HepG2 (cell line): ENCODE measurements around the gene RTN1. TPM values are rescaled to one million over a fixed set of nuclear protein-coding genes. Genes with fewer than 3 reads are reported as not detected.

Experiments
- AHDC1 ChIP-seq: sonication (generic); formaldehyde crosslinking; IDR thresholded peaks from 2 replicates; pipeline ENCODE4 v1.5.1; 2020; ENCODE audit warnings: mild to moderate bottlenecking, missing genetic modification reagents, borderline replicate concordance
- CC2D1A ChIP-seq: sonication (generic); formaldehyde crosslinking; IDR thresholded peaks from 2 replicates; pipeline ENCODE4 v1.8.1; 2023; ENCODE audit warnings: mild to moderate bottlenecking, missing genetic modification reagents
- CENPBD1 ChIP-seq: sonication (generic); formaldehyde crosslinking; IDR thresholded peaks from 2 replicates; pipeline ENCODE4 v1.8.0; 2022; ENCODE audit warnings: missing genetic modification reagents, low read depth, mild to moderate bottlenecking, borderline replicate concordance
- CREM ChIP-seq, 2 experiments: sonication (generic) in 1 of 2; formaldehyde crosslinking in 1 of 2; IDR thresholded peaks; 2 replicates each; pipeline versions ENCODE4 v1.4.0 to v1.6.1; 2016 to 2020; ENCODE audit warnings: antibody characterized with exemption in 1 of 2, mild to moderate bottlenecking in 1 of 2, missing genetic modification reagents in 1 of 2
- ELF3 ChIP-seq: IDR thresholded peaks from 2 replicates; pipeline ENCODE4 v1.6.1; 2016; ENCODE audit warnings: missing genetic modification reagents, missing compliant biosample characterization
- FOXC1 ChIP-seq: sonication (generic); formaldehyde crosslinking; IDR thresholded peaks from 2 replicates; pipeline ENCODE4 v1.8.0; 2022; ENCODE audit warnings: mild to moderate bottlenecking, missing genetic modification reagents, borderline replicate concordance
- HNF4A ChIP-seq: sonication (generic); formaldehyde crosslinking; IDR thresholded peaks from 2 replicates; pipeline ENCODE4 v1.4.0; 2020; ENCODE audit warnings: missing genetic modification reagents
- MEF2D ChIP-seq: sonication (generic); formaldehyde crosslinking; IDR thresholded peaks from 2 replicates; pipeline ENCODE4 v1.5.1; 2020; ENCODE audit warnings: mild to moderate bottlenecking, missing genetic modification reagents
- NONO ChIP-seq, 2 experiments: fragments of 450-650 bp in 1 of 2; sonication (generic) in 1 of 2; formaldehyde crosslinking in 1 of 2; IDR thresholded peaks in 1 of 2; conservative IDR thresholded peaks in 1 of 2; 2 replicates each; pipeline versions ENCODE4 v1.6.1 to v1.8.0; 2017 to 2022; ENCODE audit warnings: mild to moderate bottlenecking in 1 of 2, missing genetic modification reagents in 1 of 2, moderate library complexity in 1 of 2
- RAD51 ChIP-seq: fragments of 450-650 bp; IDR thresholded peaks from 2 replicates; pipeline ENCODE4 v1.6.1; 2016; ENCODE audit warnings: borderline replicate concordance
- RERE ChIP-seq: IDR thresholded peaks from 2 replicates; pipeline ENCODE4 v1.6.1; 2016; ENCODE audit warnings: low read depth, missing genetic modification reagents, missing compliant biosample characterization
- SOX6 ChIP-seq, 2 experiments: fragments of 450-650 bp in 1 of 2; sonication (generic) in 1 of 2; formaldehyde crosslinking in 1 of 2; IDR thresholded peaks; 2 replicates each; pipeline versions ENCODE4 v1.4.0 to v1.6.1; 2017 to 2020; ENCODE audit warnings: antibody characterized with exemption in 1 of 2, mild to moderate bottlenecking in 1 of 2, missing genetic modification reagents in 1 of 2
- ZBTB7B ChIP-seq: sonication (generic); formaldehyde crosslinking; IDR thresholded peaks from 2 replicates; pipeline ENCODE4 v1.4.0; 2020; ENCODE audit warnings: missing genetic modification reagents
- ZNF543 ChIP-seq: sonication (generic); formaldehyde crosslinking; IDR thresholded peaks from 2 replicates; pipeline ENCODE4 v1.4.0; 2020; ENCODE audit warnings: mild to moderate bottlenecking, missing genetic modification reagents
- ZNF737 ChIP-seq: sonication (generic); formaldehyde crosslinking; IDR thresholded peaks from 2 replicates; pipeline ENCODE4 v1.5.0; 2020; ENCODE audit warnings: missing genetic modification reagents, mild to moderate bottlenecking, borderline replicate concordance
- ZNF784 ChIP-seq: sonication (generic); formaldehyde crosslinking; IDR thresholded peaks from 2 replicates; pipeline ENCODE4 v1.5.1; 2020; ENCODE audit warnings: missing genetic modification reagents, mild to moderate bottlenecking, borderline replicate concordance
- ZSCAN20 ChIP-seq: sonication (generic); formaldehyde crosslinking; IDR thresholded peaks from 2 replicates; pipeline ENCODE4 v1.4.0; 2020; ENCODE audit warnings: missing genetic modification reagents, mild to moderate bottlenecking, borderline replicate concordance
- polyA plus RNA-seq, 8 experiments: library from polyadenylated mRNA; depleted of rRNA in 3 of 8; stranded (reverse) in 7 of 8; unstranded in 1 of 8; fragments of >200 nt; fragmentation: Illumina TruSeq in 4 of 8; extraction: Trizol in 4 of 8; gene quantifications; 2 replicates each; pipeline versions ENCODE4 v1.2.1 to v1.2.3, GENCODE V29; 2011 to 2016; ENCODE audit warnings: low read depth in 4 of 8, missing spikeins in 1 of 8, mixed read lengths in 1 of 8; ENCODE audit not compliant: insufficient read depth in 1 of 8
- total RNA-seq, 5 experiments: library from RNA; depleted of rRNA; stranded (reverse); fragments of >200 nt; fragmentation: Illumina TruSeq; extraction: Trizol; gene quantifications; 2 replicates each; pipeline ENCODE4 v1.2.3, GENCODE V29; 2016; ENCODE audit warnings: low read depth in 1 of 5

The RTN1 gene
- total and polyA plus RNA-seq, 2 of the 13 experiments (the other 11 are each of a cell fraction or from before 2014, with no cell fraction given): 0.04 to 0.18 TPM

- TF ChIP-seq RERE (CRISPR knock-in tag) (no peak), CENPBD1 (CRISPR knock-in tag) (no peak), MEF2D (no peak), ZBTB7B (CRISPR knock-in tag) (no peak), ZNF737 (CRISPR knock-in tag) (no peak), RAD51 (no peak), SOX6 (IDR thresholded peaks at IDR 0.05) (no peak), SOX6 (CRISPR knock-in tag; IDR thresholded peaks at IDR 0.05) (peak; percentile 65), ZNF543 (no peak), ZNF784 (CRISPR knock-in tag) (no peak), AHDC1 (CRISPR knock-in tag) (peak; percentile 39; the same call in 1 of the 2 replicates), ELF3 (no peak), CREM (IDR thresholded peaks at IDR 0.05) (no peak; the same call in 1 of the 2 replicates), CREM (CRISPR knock-in tag; IDR thresholded peaks at IDR 0.05) (no peak), CC2D1A (CRISPR knock-in tag) (no peak), NONO (IDR thresholded peaks at IDR 0.05) (no peak), NONO (CRISPR knock-in tag; conservative IDR thresholded peaks at IDR 0.05) (no peak), FOXC1 (CRISPR knock-in tag) (no peak), ZSCAN20 (no peak), HNF4A (CRISPR knock-in tag) (peak; percentile 69)
These were observed 93.5 kb downstream of the RTN1 start (continued) for GRCh38 chr14:59777006-59777579.
